Psoas muscle (tissue), 8 donors: ENCODE measurements around the gene GSG1L. TPM values are rescaled to one million over a fixed set of nuclear protein-coding genes. Genes with fewer than 3 reads are reported as not detected.

ENCODE experiments used
- ATAC-seq, 4 donors: fragments of 200-7000 bp; cut with Tn5 transposase; one replicate each; pipeline ENCODE4 v1.9.1; 2020; ENCODE audit warnings: moderate library complexity in 3 of 4, mild to moderate bottlenecking in 2 of 4
- DNase-seq, 2 donors: peaks; one replicate each; pipeline ENCODE4 v3.0.0-alpha.2; 2020
- H3K27ac ChIP-seq: fragments of 200-600 bp; one replicate; pipeline ENCODE4 v1.8.0; 2022
- H3K27me3 ChIP-seq, 3 donors: fragments of 200-600 bp in 1 of 3; one replicate each; pipeline versions ENCODE4 v1.6.1 to v1.8.0; 2013 to 2022; ENCODE audit warnings: low read length in 2 of 3, mild to moderate bottlenecking in 2 of 3, moderate library complexity in 1 of 3; ENCODE audit not compliant: insufficient read depth in 3 of 3
- H3K36me3 ChIP-seq, 2 donors: fragments of 200-600 bp in 1 of 2; one replicate each; pipeline versions ENCODE4 v1.6.1 to v1.8.0; 2013 to 2022; ENCODE audit warnings: low read depth in 1 of 2, mild to moderate bottlenecking in 1 of 2, moderate library complexity in 1 of 2; ENCODE audit not compliant: insufficient read depth in 1 of 2
- H3K4me1 ChIP-seq: fragments of 200-600 bp; one replicate; pipeline ENCODE4 v1.8.0; 2022
- H3K4me3 ChIP-seq: fragments of 200-600 bp; one replicate; pipeline ENCODE4 v1.8.0; 2022; ENCODE audit warnings: mild to moderate bottlenecking
- H3K9me3 ChIP-seq: fragments of 200-600 bp; one replicate; pipeline ENCODE4 v1.8.0; 2022
- CTCF ChIP-seq: fragments of 200-600 bp; IDR thresholded peaks from one replicate; pipeline ENCODE4 v1.8.0; 2022; ENCODE audit warnings: antibody characterized with exemption
- WGBS, 3 donors: extraction: QIAGEN DNeasy Blood & Tissue Kit; methylation state at CpG; one replicate each; pipeline versions ENCODE4 v1.1.6 to v1.1.7; 2013; 5-methylcytosine and 5-hydroxymethylcytosine counted together
- intact Hi-C, 2 donors: fragments of 100-400 bp; cut with DNase I; formaldehyde crosslinking; loops; one replicate each; pipeline versions ENCODE4 v1.11.0 to v1.14.2; 2022
- polyA plus RNA-seq, 3 donors: library from polyadenylated mRNA; stranded (reverse); fragments of 200-250 nt; gene quantifications; one replicate each; pipeline ENCODE4 v1.2.3, GENCODE V29; 2013
- total RNA-seq, 4 donors: library from RNA; stranded (reverse); fragmentation: NEBNext Ultra II Directional in 2 of 4; extraction: Animal tissue kit (Norgen Biotek cat#: 25700) in 2 of 4; gene quantifications; one replicate each; pipeline versions ENCODE4 v1.2.1 to v1.2.4, GENCODE V29; 2021 to 2023
- donor health status: healthy with polysubstance abuse.
- donor health status: DM: no; HTN: no; CAD: no; lungs with moderate emphysema.
- donor health status: Bipolar disorder and iron deficiency.
- donor health status: healthy.
- donor health status: DM: yes; HTN: yes; CAD: no.
- donor health status: DM: no; HTN: no; CAD: no.
- donor health status: DM: no; HTN: no; CAD: no.
- donor health status: DM: yes; HTN: yes; CAD: no.

Gene GSG1L
- total and polyA plus RNA-seq, 7 donors: 0.04 to 0.17 (median 0.08) TPM; not detected in 2

DNA sequence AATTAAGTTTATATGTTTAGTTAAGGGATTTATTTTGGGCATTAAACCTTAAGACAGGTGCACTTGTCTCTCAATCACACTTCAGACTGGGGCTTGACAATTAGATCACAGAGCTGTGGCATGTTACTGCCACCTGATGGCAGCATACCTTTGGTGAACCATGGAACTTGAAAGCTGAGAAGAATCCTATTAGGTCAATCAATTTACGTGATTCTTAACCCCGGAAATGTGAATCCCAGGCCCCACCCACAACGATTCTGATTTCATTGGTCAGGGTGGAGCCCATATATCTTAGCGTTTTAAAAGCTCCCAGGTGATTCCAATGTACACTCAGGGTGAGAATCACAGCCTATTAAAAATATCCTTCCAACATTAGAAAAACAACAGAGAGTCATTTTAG lies 91.0 kb downstream of the GSG1L start:
- WGBS, 3 donors: 1 to 2% (median 1%) methylated on average over 4 of the region's 4 CpGs
- peaks cover 3% of the 10 kb centered on the region for H3K9me3 ChIP-seq
- no peak overlapping the region for H3K4me3 ChIP-seq
- no peaks in the 10 kb centered on the region for H3K4me1 ChIP-seq
- ATAC-seq (no peak), DNase-seq (no peak)
- H3K36me3 ChIP-seq: no peaks in the 10 kb centered on the region
- peaks cover 0 to 4% (median 0%) of the 10 kb centered on the region in 3 donors for H3K27me3 ChIP-seq
- intact Hi-C loops: loop anchor here in 1 of 2 donors (5.0 kb wide), 1 partner anchor 100 kb away; no protein-coding TSS in a partner anchor
- no peak overlapping the region for H3K27ac ChIP-seq
- TF ChIP-seq CTCF: peak; percentile 41

DNA sequence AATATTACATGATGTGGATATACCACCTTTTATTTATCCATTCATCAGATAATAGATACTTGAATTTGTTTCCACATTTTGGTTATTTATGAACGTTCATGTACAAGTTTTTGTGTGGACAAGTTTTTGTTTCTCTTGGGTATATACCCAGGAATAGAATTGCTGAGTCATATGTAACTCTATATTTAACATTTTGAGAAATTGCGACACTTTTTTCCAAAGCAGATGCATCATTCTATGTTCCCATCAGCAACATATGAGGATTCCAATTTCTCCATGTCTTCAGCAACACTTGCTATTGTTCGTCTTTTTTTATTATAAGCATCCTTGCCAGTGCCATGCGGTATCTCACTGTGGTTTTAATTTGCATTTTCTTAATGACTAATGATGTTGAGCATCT lies 93.9 kb downstream of the GSG1L start:
- Histone ChIP-seq H3K36me3 (no peaks in the 10 kb centered on the region), H3K4me3 (no peak overlapping the region), H3K4me1 (no peaks in the 10 kb centered on the region), H3K27me3 (peaks cover 0 to 4% (median 0%) of the 10 kb centered on the region in 3 donors), H3K9me3 (peaks cover 3% of the 10 kb centered on the region), H3K27ac (no peak overlapping the region)
- DNase-seq: no peak
- 79 to 82% (median 81%) methylated on average over 4 of the region's 4 CpGs for WGBS, 3 donors
- intact Hi-C loops: no loop called here
- TF ChIP-seq CTCF: no peak
- ATAC-seq: no peak

- 86 to 88% (median 88%) methylated on average over 5 of the region's 5 CpGs for WGBS, 3 donors
- H3K27me3 ChIP-seq: no peaks in the 10 kb centered on the region
- H3K4me3 ChIP-seq: no peak overlapping the region
- H3K27ac ChIP-seq: no peak overlapping the region
- H3K9me3 ChIP-seq: peaks cover 3% of the 10 kb centered on the region
- intact Hi-C loops: no loop called here
- DNase-seq: no peak
- H3K36me3 ChIP-seq: no peaks in the 10 kb centered on the region
- no peaks in the 10 kb centered on the region for H3K4me1 ChIP-seq
- ATAC-seq: no peak
- no peak for TF ChIP-seq CTCF
These were observed 96.3 kb downstream of the GSG1L start for GRCh38 chr16:27967169-27967568.

DNA sequence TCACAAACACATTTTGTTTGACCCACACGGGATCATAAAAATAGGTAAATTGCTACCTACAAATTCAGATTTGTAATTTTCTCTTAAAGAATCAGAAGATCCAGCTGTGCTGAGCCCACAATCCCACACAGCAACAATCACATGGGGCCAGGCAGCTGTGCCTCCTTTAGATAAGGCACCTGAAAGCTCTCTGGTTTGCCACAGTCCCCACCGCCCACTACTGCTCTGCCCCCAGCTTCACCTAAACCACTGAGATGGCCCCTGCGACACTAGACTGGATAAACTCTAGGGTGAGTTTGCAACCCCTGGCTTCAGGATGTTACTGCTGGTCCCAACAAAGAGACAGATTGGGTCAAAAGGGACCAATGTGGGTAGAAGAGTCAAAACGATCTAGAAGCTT lies 96.8 kb downstream of the GSG1L start:
- H3K36me3 ChIP-seq: no peaks in the 10 kb centered on the region
- no peak for TF ChIP-seq CTCF
- intact Hi-C loops: no loop called here
- H3K4me3 ChIP-seq: no peak overlapping the region
- H3K4me1 ChIP-seq: no peaks in the 10 kb centered on the region
- DNase-seq: no peak
- 91 to 92% (median 91%) methylated on average over 4 of the region's 4 CpGs for WGBS, 3 donors
- H3K9me3 ChIP-seq: peaks cover 3% of the 10 kb centered on the region
- no peak overlapping the region for H3K27ac ChIP-seq
- no peak for ATAC-seq
- H3K27me3 ChIP-seq: no peaks in the 10 kb centered on the region

GRCh38 chr16:27965801-27966200 lies 97.7 kb downstream of the GSG1L start:
- no peaks in the 10 kb centered on the region for H3K4me1 ChIP-seq
- peaks cover 3% of the 10 kb centered on the region for H3K9me3 ChIP-seq
- intact Hi-C loops: no loop called here
- DNase-seq: no peak
- no peaks in the 10 kb centered on the region for H3K27me3 ChIP-seq
- ATAC-seq: no peak
- H3K36me3 ChIP-seq: no peaks in the 10 kb centered on the region
- no peak for TF ChIP-seq CTCF
- H3K27ac ChIP-seq: no peak overlapping the region
- no peak overlapping the region for H3K4me3 ChIP-seq
- 88 to 92% (median 92%) methylated on average over 5 of the region's 5 CpGs for whole genome bisulfite sequencing, 3 donors
